ENCODE data around the gene GABPB2.

GABPB2 gene

DNA sequence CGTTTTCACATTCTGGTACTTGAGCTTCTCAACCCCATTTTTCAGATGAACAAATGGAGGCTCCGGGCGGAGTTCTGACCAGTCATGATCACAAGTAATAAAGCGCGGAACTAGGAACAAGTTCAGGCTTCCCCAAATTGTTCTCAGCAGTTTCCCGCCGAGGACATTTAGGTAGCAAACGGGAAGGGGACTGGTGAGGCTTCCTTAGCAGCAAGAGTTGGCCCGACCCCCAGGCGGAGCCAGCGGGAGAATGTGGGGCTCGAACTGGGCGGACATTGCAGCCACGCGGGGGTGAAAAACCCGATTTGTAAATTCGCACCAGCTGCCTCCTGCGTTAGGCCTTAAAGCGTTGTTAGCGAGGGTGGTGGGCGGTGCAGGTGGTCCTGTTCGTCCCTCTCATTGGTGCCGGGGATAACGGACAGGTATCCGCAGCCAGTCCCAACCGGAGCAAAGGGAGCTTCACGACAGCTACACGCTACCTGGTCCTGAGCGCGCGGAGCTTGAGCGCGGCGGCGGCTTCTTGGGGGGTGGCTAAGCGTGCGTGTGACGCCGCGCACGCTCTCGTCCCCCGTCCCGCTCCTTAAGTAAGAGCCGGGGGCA, 60.5 kb downstream of the GABPB2 start:
- Mint-ChIP-seq H3K4me1 (ENCODE audit: low read depth in 2 of 2) (peaks cover 0 to 1% of the 10 kb centered on the region in 2 donors), H3K27ac (no peak overlapping the region), H3K9me3 (no peaks in the 10 kb centered on the region), H3K27me3 (peaks cover 0 to 16% of the 10 kb centered on the region in 2 donors), H3K36me3 (ENCODE audit: insufficient read depth) (peaks cover 8% of the 10 kb centered on the region), H3K4me3 (peak overlapping the region; percentile 45 to 70)
- ATAC-seq (replicated peaks) (peak; percentile 98), DNase-seq (peak; percentile 23 to 45 (median 39))

DNA sequence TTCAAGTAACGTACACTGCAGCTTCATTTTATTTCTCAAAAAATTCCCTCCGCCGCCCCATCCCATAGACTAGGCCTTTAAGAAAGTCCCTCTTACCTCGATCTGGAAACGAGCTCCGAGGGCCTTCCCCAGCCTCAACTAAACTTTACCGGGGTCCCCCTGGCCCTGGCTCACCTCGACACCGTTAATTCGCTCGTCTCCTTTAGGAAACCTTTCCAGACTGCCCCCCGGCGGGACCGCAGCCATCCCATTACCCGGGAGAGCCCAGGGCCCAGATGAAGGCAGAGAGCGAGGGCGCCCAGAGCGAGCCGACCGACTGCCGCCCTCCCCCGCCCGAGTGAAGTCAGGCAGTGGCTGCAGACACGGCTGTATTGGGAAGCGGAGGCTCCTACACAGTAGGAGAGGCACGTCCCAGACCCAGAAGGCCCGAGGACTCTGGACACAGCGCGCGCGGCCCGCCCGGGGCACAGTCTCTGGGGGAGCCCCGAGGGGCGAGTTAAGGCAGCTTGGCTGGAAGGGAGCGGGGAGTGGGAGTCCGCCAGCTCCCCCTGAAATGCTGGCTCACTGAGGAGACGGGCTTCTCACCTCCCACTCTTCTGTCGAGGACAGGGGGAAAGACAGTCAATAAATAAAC, 61.3 kb downstream of the GABPB2 start:
- peaks cover 0 to 16% of the 10 kb centered on the region in 2 donors for H3K27me3 Mint-ChIP-seq
- H3K36me3 Mint-ChIP-seq (ENCODE audit: insufficient read depth): peaks cover 8% of the 10 kb centered on the region
- peak overlapping the region; percentile 45 to 70 for H3K4me3 Mint-ChIP-seq
- DNase-seq (no peak), ATAC-seq (replicated peaks) (no peak)
- H3K4me1 Mint-ChIP-seq (ENCODE audit: low read depth in 2 of 2): peaks cover 1 to 3% of the 10 kb centered on the region in 2 donors
- H3K27ac Mint-ChIP-seq: no peak overlapping the region
- H3K9me3 Mint-ChIP-seq: no peaks in the 10 kb centered on the region

DNA sequence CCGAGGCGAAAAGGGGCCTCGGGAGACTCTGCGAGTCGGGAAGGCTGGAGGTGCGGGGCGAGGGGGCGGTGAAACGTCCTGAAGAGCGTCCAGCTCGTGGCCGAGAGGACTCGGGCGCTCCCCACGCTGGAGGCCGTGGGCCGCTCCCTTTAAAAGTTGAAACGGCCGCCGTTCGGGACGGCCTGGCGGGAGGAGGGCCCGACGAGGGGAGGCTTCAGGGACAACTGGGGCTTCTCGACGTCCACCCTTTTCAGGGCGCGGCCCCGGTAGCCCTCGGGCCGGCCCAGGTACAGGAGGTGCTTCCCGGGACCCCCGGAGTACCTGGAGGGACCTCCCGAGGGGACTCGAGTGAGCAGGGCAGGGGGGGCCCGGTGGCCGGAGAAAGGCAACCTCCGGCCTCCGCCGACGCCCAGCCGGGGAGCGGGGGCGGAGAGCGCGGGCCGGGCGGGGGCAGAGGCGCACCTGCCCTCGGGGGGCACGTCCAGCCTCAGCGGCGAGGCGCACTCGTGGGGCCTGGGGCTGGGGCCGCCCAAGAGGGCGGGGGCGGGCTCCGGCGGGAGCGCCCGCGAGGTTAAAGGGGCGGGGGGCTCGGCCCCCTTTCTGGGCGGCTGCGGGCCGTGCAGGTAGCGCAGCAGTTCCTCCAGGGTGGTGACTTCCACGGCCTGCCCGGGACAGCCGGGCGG, 61.9 kb downstream of the GABPB2 start:
- no peak overlapping the region for H3K27ac Mint-ChIP-seq
- peaks cover 0 to 16% of the 10 kb centered on the region in 2 donors for H3K27me3 Mint-ChIP-seq
- ATAC-seq (replicated peaks) (no peak), DNase-seq (no peak)
- peak overlapping the region in 1 of 2 donors; percentile 70 for H3K4me3 Mint-ChIP-seq
- no peaks in the 10 kb centered on the region for H3K9me3 Mint-ChIP-seq
- peaks cover 1 to 4% of the 10 kb centered on the region in 2 donors for H3K4me1 Mint-ChIP-seq (ENCODE audit: low read depth in 2 of 2)
- H3K36me3 Mint-ChIP-seq (ENCODE audit: insufficient read depth): peaks cover 5% of the 10 kb centered on the region

DNA sequence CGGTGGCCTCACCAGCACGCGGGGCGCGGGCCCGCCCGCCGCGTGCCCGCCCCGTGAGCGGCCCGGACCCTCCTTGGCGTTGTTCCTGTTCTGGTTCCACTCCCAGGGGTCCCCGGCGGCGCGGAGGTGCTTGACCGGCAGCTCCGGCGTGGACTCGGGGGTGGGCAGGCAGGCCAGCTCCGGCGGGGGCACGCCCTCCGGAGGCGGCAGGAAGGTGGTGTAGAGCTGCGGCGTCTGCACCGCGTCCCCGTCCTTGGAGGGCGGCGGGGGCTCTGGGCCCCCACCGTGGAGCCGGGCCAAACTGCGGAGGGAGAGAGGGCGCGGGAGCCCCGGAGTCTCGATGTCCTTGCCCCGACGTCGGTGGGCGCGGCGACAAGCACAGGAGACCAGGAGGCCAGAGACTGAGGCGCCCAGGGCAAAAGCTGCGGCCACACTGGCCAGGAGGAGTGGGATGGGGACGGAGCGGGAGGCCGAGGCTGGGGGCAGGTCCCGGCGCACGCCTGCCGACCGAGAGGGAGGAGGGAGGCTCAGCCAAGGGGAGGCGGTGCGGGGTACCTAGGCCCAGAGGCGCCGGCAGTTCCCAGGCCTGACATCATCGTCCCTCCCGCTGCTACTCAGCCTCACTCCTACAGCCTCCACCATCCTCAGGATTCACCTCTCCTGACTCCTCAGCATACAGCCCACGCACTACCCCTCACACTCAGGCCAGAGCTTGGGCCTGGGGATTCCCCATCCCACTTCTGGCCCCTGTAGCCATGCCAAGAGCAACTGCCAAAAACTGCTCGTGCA, 62.7 kb downstream of the GABPB2 start:
- H3K27me3 Mint-ChIP-seq: peaks cover 0 to 16% of the 10 kb centered on the region in 2 donors
- H3K27ac Mint-ChIP-seq: no peak overlapping the region
- H3K36me3 Mint-ChIP-seq (ENCODE audit: insufficient read depth): peaks cover 5% of the 10 kb centered on the region
- DNase-seq (no peak), ATAC-seq (replicated peaks) (no peak)
- peaks cover 1 to 4% of the 10 kb centered on the region in 2 donors for H3K4me1 Mint-ChIP-seq (ENCODE audit: low read depth in 2 of 2)
- no peaks in the 10 kb centered on the region for H3K9me3 Mint-ChIP-seq
- H3K4me3 Mint-ChIP-seq: no peak overlapping the region

DNA sequence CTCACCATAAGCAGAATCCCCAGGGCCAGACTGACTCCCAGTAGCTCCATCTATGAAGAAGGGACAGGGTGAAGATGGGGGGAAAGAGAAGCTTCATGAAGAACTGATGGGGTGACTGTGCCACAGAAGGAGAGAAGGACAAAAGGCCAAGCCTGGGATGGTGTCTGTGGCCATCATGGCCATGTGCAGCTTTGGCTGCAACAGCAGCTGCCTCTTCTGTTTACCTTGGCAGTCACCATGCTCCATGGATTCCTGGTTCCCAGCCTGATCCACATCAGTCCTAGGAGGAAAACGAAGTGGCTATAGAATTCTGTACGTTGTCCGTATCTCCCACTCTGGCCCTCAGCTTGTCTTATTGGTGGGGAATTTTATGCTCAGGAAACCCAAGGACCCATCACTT, 63.8 kb downstream of the GABPB2 start:
- Mint-ChIP-seq H3K27ac (no peak overlapping the region), H3K4me3 (no peak overlapping the region), H3K27me3 (peaks cover 0 to 16% of the 10 kb centered on the region in 2 donors), H3K36me3 (ENCODE audit: insufficient read depth) (no peaks in the 10 kb centered on the region), H3K4me1 (ENCODE audit: low read depth in 2 of 2) (peaks cover 1 to 4% of the 10 kb centered on the region in 2 donors), H3K9me3 (no peaks in the 10 kb centered on the region)
- DNase-seq: no peak
- ATAC-seq (replicated peaks): no peak

DNA sequence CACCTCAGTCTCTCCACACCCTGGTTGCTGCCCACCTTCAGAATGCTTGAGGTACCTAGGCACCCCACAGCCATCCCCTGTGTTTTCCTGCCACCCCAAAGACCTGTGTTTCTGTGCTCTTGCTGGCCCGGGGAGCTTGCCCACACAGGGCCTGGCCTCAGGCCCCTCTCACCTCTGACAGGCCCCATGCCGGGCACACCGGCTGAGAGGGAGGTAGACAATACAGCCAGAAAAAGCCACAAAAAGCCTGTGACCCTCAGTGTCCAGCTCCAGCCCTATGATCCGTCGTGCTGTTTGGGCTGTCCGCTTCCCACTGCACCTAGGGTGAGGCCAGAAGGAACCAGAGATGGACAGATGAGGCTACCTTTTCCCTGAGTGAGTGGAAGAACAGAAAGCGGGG, 64.4 kb downstream of the GABPB2 start:
- Mint-ChIP-seq H3K36me3 (ENCODE audit: insufficient read depth) (no peaks in the 10 kb centered on the region), H3K9me3 (no peaks in the 10 kb centered on the region), H3K27me3 (peaks cover 0 to 16% of the 10 kb centered on the region in 2 donors), H3K4me1 (ENCODE audit: low read depth in 2 of 2) (peaks cover 1 to 4% of the 10 kb centered on the region in 2 donors), H3K27ac (no peak overlapping the region), H3K4me3 (no peak overlapping the region)
- DNase-seq: no peak
- ATAC-seq (replicated peaks): no peak

DNA sequence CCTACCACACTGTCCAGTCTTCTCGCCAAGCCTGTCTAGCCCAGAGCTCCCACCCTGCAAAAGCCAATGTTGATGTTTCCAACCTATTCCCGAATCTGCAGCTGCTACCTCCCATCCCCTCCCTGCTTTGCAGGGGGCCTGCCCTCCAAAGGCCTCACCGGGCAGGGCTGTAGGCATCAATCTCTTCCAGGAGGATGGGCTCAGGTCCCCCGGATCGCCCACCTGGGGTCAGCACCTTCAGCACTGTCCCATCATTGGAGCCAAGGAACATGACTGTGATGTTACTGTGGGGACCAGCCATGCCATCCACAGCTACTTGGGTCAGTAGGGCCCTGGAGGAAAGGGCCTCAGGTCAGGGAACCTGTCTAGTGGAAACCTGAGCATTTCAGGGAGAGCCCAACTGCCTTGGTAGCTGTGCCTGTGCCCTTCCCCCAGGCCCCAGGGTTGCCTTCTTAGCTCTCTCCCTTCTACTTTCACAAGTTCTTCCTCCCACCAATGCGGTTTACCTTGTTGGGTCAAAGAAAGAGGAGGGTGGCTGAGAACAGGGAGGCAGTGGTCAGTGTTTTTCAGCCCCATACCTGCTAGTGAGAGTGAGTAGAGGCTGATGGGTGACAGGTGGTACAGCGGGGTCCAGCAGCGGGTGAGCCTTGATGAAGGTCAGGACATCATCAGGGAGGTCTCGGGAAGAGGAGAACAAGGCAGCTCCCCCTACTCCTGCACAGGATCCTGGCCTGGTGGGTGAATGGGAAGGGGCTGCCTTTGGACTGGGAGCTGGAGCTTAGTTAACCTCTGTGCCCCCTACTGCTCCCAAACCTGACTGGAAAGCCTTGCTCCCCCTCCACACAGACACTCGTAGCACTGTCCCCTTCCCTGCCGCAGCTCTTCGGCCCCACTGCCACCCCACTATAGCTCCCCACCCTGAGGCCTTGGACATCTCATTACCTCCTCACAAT, 65.1 kb downstream of the GABPB2 start:
- no peak overlapping the region for H3K4me3 Mint-ChIP-seq
- no peak overlapping the region for H3K27ac Mint-ChIP-seq
- DNase-seq (no peak), ATAC-seq (replicated peaks) (no peak)
- H3K4me1 Mint-ChIP-seq (ENCODE audit: low read depth in 2 of 2): peaks cover 1 to 4% of the 10 kb centered on the region in 2 donors
- peaks cover 0 to 14% of the 10 kb centered on the region in 2 donors for H3K27me3 Mint-ChIP-seq
- no peaks in the 10 kb centered on the region for H3K9me3 Mint-ChIP-seq
- H3K36me3 Mint-ChIP-seq (ENCODE audit: insufficient read depth): no peaks in the 10 kb centered on the region

DNA sequence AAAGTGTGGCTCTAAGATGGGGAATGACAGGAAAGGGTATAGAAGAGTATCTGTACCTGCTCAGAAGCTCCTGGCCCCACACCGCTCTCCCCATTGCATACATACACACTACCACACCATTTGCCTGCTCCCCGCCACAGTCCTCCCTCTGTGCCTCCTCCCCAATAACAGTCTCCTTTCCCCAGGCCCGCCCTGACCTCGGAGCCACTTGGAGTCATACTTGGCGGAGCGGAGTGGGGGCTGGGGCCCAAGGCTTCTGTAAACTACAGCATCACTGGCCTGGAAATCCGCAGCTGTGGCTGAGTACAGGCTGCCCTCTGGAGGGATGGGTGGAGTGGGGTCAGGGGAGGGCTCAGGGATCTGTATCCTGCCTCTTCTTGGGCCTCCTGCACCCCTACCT, 67.2 kb downstream of the GABPB2 start:
- Mint-ChIP-seq H3K4me3 (no peak overlapping the region), H3K36me3 (ENCODE audit: insufficient read depth) (no peaks in the 10 kb centered on the region), H3K9me3 (no peaks in the 10 kb centered on the region), H3K4me1 (ENCODE audit: low read depth in 2 of 2) (peaks cover 0 to 4% of the 10 kb centered on the region in 2 donors), H3K27me3 (no peaks in the 10 kb centered on the region), H3K27ac (no peak overlapping the region)
- DNase-seq (no peak), ATAC-seq (replicated peaks) (no peak)

DNA sequence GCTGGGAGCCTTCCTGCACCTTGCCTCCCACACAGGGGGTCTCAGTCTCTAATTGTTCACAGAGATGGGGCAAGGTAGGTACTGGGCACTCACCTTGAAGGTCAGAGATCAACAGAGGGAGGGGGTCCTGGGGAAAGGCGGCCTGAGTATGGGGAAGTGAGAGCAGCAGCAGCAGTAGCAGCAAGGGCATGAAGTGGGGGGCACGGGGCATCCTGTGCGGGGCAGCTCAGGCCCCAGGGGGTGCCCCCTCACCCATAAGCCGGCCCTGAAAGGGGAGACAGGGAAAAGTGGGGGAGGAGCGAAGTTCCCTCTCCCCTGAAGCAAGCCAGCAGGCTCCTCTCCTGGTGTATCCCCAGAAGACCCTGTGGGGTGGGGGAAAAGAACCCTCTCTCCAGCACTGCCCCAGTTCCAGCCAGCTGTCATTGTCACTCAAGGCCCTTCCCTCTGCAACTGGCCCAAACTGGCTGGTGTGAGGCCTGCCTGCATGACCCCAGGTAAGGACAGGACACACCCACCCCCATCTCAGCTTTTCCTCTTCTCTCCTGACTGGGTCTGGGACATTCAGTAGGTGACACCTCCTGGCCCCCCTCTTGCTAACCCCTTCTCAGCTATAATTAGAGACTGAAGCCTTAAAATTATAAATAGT, 72.0 kb downstream of the GABPB2 start:
- Mint-ChIP-seq H3K4me1 (ENCODE audit: low read depth in 2 of 2) (peaks cover 7 to 13% of the 10 kb centered on the region in 2 donors), H3K4me3 (no peak overlapping the region), H3K9me3 (no peaks in the 10 kb centered on the region), H3K36me3 (ENCODE audit: insufficient read depth) (no peaks in the 10 kb centered on the region), H3K27me3 (peaks cover 0 to 6% of the 10 kb centered on the region in 2 donors), H3K27ac (no peak overlapping the region)
- ATAC-seq (replicated peaks) (no peak), DNase-seq (no peak)

DNA sequence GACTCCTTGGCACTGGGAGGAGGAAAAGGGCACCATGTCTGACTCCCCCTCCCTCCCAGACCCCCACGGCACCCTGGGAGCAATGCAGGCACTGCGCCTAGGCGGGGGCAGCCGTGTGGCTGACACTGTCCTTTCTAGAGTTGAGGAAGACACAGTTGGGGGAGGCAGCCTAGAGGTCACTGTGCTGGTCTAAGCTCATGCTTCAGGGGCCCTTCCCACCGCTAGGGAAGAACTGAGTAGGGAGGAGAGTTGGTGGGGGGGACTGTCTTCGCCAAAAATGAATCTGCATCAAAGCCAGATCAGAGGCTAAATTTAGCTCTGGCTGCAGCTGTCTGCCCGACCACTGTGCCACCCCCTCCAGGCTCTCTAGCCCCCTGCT, 72.5 kb downstream of the GABPB2 start:
- no peak overlapping the region for H3K27ac Mint-ChIP-seq
- H3K27me3 Mint-ChIP-seq: peaks cover 0 to 6% of the 10 kb centered on the region in 2 donors
- H3K9me3 Mint-ChIP-seq: no peaks in the 10 kb centered on the region
- ATAC-seq (replicated peaks) (no peak), DNase-seq (no peak)
- no peaks in the 10 kb centered on the region for H3K36me3 Mint-ChIP-seq (ENCODE audit: insufficient read depth)
- peaks cover 7 to 13% of the 10 kb centered on the region in 2 donors for H3K4me1 Mint-ChIP-seq (ENCODE audit: low read depth in 2 of 2)
- H3K4me3 Mint-ChIP-seq: no peak overlapping the region

DNA sequence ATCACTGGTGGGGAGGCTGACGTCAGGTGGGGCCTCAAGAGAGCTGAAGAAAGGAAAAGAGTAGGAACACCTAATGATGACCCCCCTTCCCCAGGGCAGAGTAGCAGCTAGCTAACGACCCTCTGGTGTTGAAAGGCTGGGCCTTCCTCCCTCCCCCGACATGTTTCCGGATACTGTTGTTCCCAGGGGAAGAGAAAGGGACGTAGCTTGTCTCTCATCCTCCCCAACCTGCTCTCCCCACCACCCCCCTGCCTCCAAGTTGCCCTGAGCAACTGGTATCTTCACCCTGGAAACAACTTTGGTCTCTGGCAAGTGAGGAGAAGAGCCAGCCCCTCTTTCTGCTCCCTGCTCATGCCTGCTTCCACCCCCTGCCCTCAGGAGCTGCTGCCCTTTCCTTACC, 73.4 kb downstream of the GABPB2 start:
- H3K9me3 Mint-ChIP-seq: no peaks in the 10 kb centered on the region
- H3K27ac Mint-ChIP-seq: no peak overlapping the region
- peaks cover 7 to 13% of the 10 kb centered on the region in 2 donors for H3K4me1 Mint-ChIP-seq (ENCODE audit: low read depth in 2 of 2)
- peaks cover 0 to 6% of the 10 kb centered on the region in 2 donors for H3K27me3 Mint-ChIP-seq
- DNase-seq (no peak), ATAC-seq (replicated peaks) (no peak)
- no peaks in the 10 kb centered on the region for H3K36me3 Mint-ChIP-seq (ENCODE audit: insufficient read depth)
- no peak overlapping the region for H3K4me3 Mint-ChIP-seq
